Measurements from ENCODE around the gene UMPS. TPM values are rescaled to one million over a fixed set of nuclear protein-coding genes. Genes with fewer than 3 reads are reported as not detected.

The UMPS gene
- total RNA-seq (25.9 and 108 TPM in 2 replicates), polyA plus RNA-seq (35.1 and 37.3 TPM in 2 replicates)

GRCh38 chr3:124730129-124730940 is at the start of gene UMPS:
UMPS (plus strand) TSS chr3:124730452; CDS start chr3:124730472, 20 bp downstream.
- no peak for TF ChIP-seq EZH2phosphoT487 (IDR thresholded peaks at IDR 0.05; ENCODE audit: low read depth, severe bottlenecking, unreplicated experiment)
- 2% methylated on average over 44 of the region's 44 CpGs for WGBS (ENCODE audit: low lambda C conversion rate, missing lambda C conversion rate)
- H3K4me2 ChIP-seq = peak within 1 kb of the TSS; percentile 89
- H2AFZ ChIP-seq = peak within 1 kb of the TSS; percentile 79
- no peaks in the 10 kb centered on the region for H3K9me2 ChIP-seq (replicated peaks; ENCODE audit: insufficient read depth)
- H3K4me1 ChIP-seq (ENCODE audit: insufficient read depth) = peaks cover 12% of the 10 kb centered on the region
- peaks cover 45% of the 10 kb centered on the region for H3K79me2 ChIP-seq
- peak; percentile 95 for DNase-seq (ENCODE audit: low spot score)
- peak within 1 kb of the TSS; percentile 91 for H3K27ac ChIP-seq
- no peaks in the 10 kb centered on the region for H3K36me3 ChIP-seq (replicated peaks; ENCODE audit: insufficient read depth, low read depth)
- H4K20me1 ChIP-seq (ENCODE audit: insufficient read depth, poor library complexity, severe bottlenecking) = peaks cover 4% of the 10 kb centered on the region
- no peaks in the 10 kb centered on the region for H3K9me3 ChIP-seq (ENCODE audit: low read depth)
- no peaks in the 10 kb centered on the region for H3K27me3 ChIP-seq
- peak within 1 kb of the TSS; percentile 62 for H3K4me3 ChIP-seq

- DNase-seq (ENCODE audit: low spot score) = no peak
- Histone ChIP-seq H3K4me2 (no peak overlapping the region), H4K20me1 (ENCODE audit: insufficient read depth, poor library complexity, severe bottlenecking) (no peaks in the 10 kb centered on the region), H3K4me1 (ENCODE audit: insufficient read depth) (peaks cover 3% of the 10 kb centered on the region), H3K4me3 (no peak overlapping the region), H3K9me3 (ENCODE audit: low read depth) (no peaks in the 10 kb centered on the region), H3K27me3 (no peaks in the 10 kb centered on the region), H3K9me2 (replicated peaks; ENCODE audit: insufficient read depth) (no peaks in the 10 kb centered on the region), H3K36me3 (replicated peaks; ENCODE audit: insufficient read depth, low read depth) (no peaks in the 10 kb centered on the region), H2AFZ (no peak overlapping the region), H3K27ac (no peak overlapping the region), H3K79me2 (no peaks in the 10 kb centered on the region)
- WGBS (ENCODE audit: low lambda C conversion rate, missing lambda C conversion rate) = 90% methylated on average over 4 of the region's 4 CpGs
- no peak for TF ChIP-seq EZH2phosphoT487 (IDR thresholded peaks at IDR 0.05; ENCODE audit: low read depth, severe bottlenecking, unreplicated experiment)
- TF ChIP-seq CTCF (IDR thresholded peaks at IDR 0.05; ENCODE audit: poor library complexity) = no peak
- no peak for TF ChIP-seq EZH2 (IDR thresholded peaks at IDR 0.05; ENCODE audit: borderline replicate concordance)
These were observed 49.7 kb upstream of the UMPS start for GRCh38 chr3:124680521-124680920.

DNA sequence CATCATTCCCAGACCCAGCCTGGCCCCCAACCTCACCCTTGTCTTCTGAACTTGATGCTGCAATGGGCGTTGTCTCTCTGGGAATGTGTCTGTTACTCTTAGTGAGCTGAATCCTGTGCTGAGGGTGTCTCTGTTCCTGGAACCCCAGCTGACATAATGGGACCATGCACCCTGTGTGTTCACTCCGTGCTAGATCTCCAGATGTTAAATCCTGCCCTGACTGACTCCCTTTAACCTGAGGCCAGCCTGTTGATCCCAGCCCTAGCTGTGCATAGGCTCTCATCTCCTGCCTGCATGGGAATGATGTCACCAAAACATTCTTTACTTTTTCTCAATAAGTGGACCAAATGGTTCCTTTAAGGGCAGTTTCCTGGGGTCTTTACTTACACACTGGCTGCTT is 48.0 kb upstream of the UMPS start:
- Histone ChIP-seq H3K27ac (no peak overlapping the region), H3K4me3 (no peak overlapping the region), H3K9me2 (replicated peaks; ENCODE audit: insufficient read depth) (no peaks in the 10 kb centered on the region), H3K36me3 (replicated peaks; ENCODE audit: insufficient read depth, low read depth) (no peaks in the 10 kb centered on the region), H2AFZ (no peak overlapping the region), H3K27me3 (no peaks in the 10 kb centered on the region), H3K79me2 (no peaks in the 10 kb centered on the region), H3K4me1 (ENCODE audit: insufficient read depth) (peaks cover 3% of the 10 kb centered on the region), H3K9me3 (ENCODE audit: low read depth) (no peaks in the 10 kb centered on the region), H3K4me2 (no peak overlapping the region), H4K20me1 (ENCODE audit: insufficient read depth, poor library complexity, severe bottlenecking) (no peaks in the 10 kb centered on the region)
- no peak for DNase-seq (ENCODE audit: low spot score)
- TF ChIP-seq EZH2 (IDR thresholded peaks at IDR 0.05; ENCODE audit: borderline replicate concordance) (no peak), EZH2phosphoT487 (IDR thresholded peaks at IDR 0.05; ENCODE audit: low read depth, severe bottlenecking, unreplicated experiment) (no peak), CTCF (IDR thresholded peaks at IDR 0.05; ENCODE audit: poor library complexity) (no peak)
- WGBS (ENCODE audit: low lambda C conversion rate, missing lambda C conversion rate) = 97% methylated on average over 2 of the region's 2 CpGs

DNA sequence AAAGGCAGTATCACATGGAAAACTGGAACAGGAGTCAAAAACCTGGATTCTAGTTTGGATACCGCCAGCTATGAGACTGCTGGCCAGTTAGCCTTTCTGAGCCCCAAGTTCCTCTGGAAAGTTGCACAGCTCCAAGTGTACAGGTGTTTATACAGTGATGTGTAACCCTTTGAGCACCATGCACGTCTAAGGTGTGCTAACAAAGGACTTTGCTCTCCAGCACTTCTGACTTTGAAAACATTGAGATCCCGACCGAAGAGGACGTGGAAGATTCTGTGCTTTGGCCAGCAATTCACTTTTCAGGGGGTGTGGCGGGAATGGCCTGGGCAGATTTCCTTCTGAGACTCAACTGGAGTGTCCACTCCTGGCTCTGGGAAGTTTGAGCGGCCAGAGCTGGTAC is 45.8 kb upstream of the UMPS start:
- Histone ChIP-seq H2AFZ (no peak overlapping the region), H3K4me1 (ENCODE audit: insufficient read depth) (peaks cover 3% of the 10 kb centered on the region), H3K27ac (peak overlapping the region; percentile 59), H3K27me3 (no peaks in the 10 kb centered on the region), H3K9me3 (ENCODE audit: low read depth) (no peaks in the 10 kb centered on the region), H3K9me2 (replicated peaks; ENCODE audit: insufficient read depth) (no peaks in the 10 kb centered on the region), H3K79me2 (no peaks in the 10 kb centered on the region), H4K20me1 (ENCODE audit: insufficient read depth, poor library complexity, severe bottlenecking) (no peaks in the 10 kb centered on the region), H3K4me2 (no peak overlapping the region), H3K36me3 (replicated peaks; ENCODE audit: insufficient read depth, low read depth) (no peaks in the 10 kb centered on the region), H3K4me3 (no peak overlapping the region)
- no peak for TF ChIP-seq EZH2phosphoT487 (IDR thresholded peaks at IDR 0.05; ENCODE audit: low read depth, severe bottlenecking, unreplicated experiment)
- no peak for TF ChIP-seq EZH2 (IDR thresholded peaks at IDR 0.05; ENCODE audit: borderline replicate concordance)
- no peak for TF ChIP-seq CTCF (IDR thresholded peaks at IDR 0.05; ENCODE audit: poor library complexity)
- 71% methylated on average over 7 of the region's 7 CpGs for WGBS (ENCODE audit: low lambda C conversion rate, missing lambda C conversion rate)
- DNase-seq (ENCODE audit: low spot score) = peak; percentile 31

All from hepatocyte (in vitro differentiated cells).